ENCODE data around the gene AKNA.

GRCh38 chr9:114351932-114352331 lies 35.9 kb downstream of the AKNA start:
- TF ChIP-seq CTCF (IDR thresholded peaks at IDR 0.05) (no peak), REST (IDR thresholded peaks at IDR 0.05) (no peak), POLR2A (IDR thresholded peaks at IDR 0.05; ENCODE audit: low read length) (no peak), MYC (IDR thresholded peaks at IDR 0.05; ENCODE audit: borderline replicate concordance, low read length) (no peak), BCL3 (IDR thresholded peaks at IDR 0.05) (no peak), RFX5 (IDR thresholded peaks at IDR 0.05) (no peak), HOXB5 (CRISPR knock-in tag; IDR thresholded peaks at IDR 0.05) (no peak), SREBF2 (IDR thresholded peaks at IDR 0.05) (no peak), NPAS2 (CRISPR knock-in tag; IDR thresholded peaks at IDR 0.05; ENCODE audit: borderline replicate concordance) (no peak), ZC3H11A (IDR thresholded peaks at IDR 0.05) (no peak), CHD4 (IDR thresholded peaks at IDR 0.05; ENCODE audit: borderline replicate concordance) (no peak), EP300 (IDR thresholded peaks at IDR 0.05) (no peak), KDM5A (IDR thresholded peaks at IDR 0.05) (no peak)
